ENCODE data around the gene CTDP1. TPM values are rescaled to one million over a fixed set of nuclear protein-coding genes. Genes with fewer than 3 reads are reported as not detected.

The CTDP1 gene
- total RNA-seq, 1 experiment from 2014 or later = 10.3 TPM

- DNase-seq (ENCODE audit: low spot score) = no peak
Observed at GRCh38 chr18:79796531-79797405, 117.2 kb downstream of the CTDP1 start.

- no peak for DNase-seq (ENCODE audit: low spot score)
Observed at GRCh38 chr18:79797518-79798345, 118.1 kb downstream of the CTDP1 start, which contains the start of gene KCNG2. Gene KCNG2, plus strand, starts transcription at chr18:79797938. Its CDS starts 65,730 bp downstream, at chr18:79863668.

- DNase-seq (ENCODE audit: low spot score) = no peak
Observed at GRCh38 chr18:79798346-79798998, 118.9 kb downstream of the CTDP1 start.

GRCh38 chr18:79798999-79799370, 119.4 kb downstream of the CTDP1 start:
- DNase-seq (ENCODE audit: low spot score) = no peak

GRCh38 chr18:79799619-79800370, 120.2 kb downstream of the CTDP1 start:
- DNase-seq (ENCODE audit: low spot score) = no peak

GRCh38 chr18:79800371-79801180, 121.0 kb downstream of the CTDP1 start:
- no peak for DNase-seq (ENCODE audit: low spot score)

- no peak for DNase-seq (ENCODE audit: low spot score)
Observed at GRCh38 chr18:79801217-79801616, 121.6 kb downstream of the CTDP1 start.

- DNase-seq (ENCODE audit: low spot score) = no peak
Observed at GRCh38 chr18:79801641-79802040, 122.0 kb downstream of the CTDP1 start.

GRCh38 chr18:79802298-79802697, 122.7 kb downstream of the CTDP1 start:
- DNase-seq (ENCODE audit: low spot score) = no peak

- no peak for DNase-seq (ENCODE audit: low spot score)
Observed at GRCh38 chr18:79803611-79804051, 124.0 kb downstream of the CTDP1 start.

Other genes starting within 250 kb of the CTDP1 start
- not detected in 2 replicates for gene KCNG2, start 118.1 kb downstream of the CTDP1 start, total RNA-seq (2014; rRNA removed; shearing (Covaris generic))